ENCODE results near the gene ZFP14. TPM values are rescaled to one million over a fixed set of nuclear protein-coding genes. Genes with fewer than 3 reads are reported as not detected.

The ZFP14 gene
- total and polyA plus RNA-seq, 2 of the 4 experiments (the other 2 are of a cell fraction): 0.67 to 2.0 TPM

DNA sequence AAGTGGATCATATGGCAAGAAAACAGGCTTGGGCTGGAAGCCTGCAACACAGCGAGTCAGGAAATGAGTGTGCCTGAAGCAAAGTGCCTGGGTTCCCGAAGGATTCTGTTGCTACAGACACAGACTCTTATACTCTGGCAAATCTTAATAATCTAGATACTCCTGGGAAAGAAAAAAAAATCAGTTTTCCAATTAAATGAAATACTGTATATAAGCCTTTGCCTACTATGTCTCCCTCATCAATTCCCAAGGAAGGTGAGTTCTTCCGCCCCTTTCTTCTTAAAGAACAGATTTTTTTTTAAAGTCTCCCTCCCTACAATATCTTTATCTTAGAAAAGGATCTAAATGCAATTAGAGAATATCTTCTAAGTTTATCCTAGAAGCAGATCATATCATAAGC lies 29.1 kb upstream of the ZFP14 start:
- Histone ChIP-seq H2BK15ac (ENCODE audit: low read depth, low read length) (no peak overlapping the region), H4K20me1 (ENCODE audit: insufficient read depth, low read length) (no peaks in the 10 kb centered on the region), H4K8ac (ENCODE audit: low read depth in 2 of 2, low read length in 2 of 2) (no peak overlapping the region), H3K9ac (ENCODE audit: low read depth, low read length) (no peak overlapping the region), H3K36me3 (ENCODE audit: control insufficient read depth, insufficient read depth, low read length) (peaks cover 48% of the 10 kb centered on the region), H4K5ac (ENCODE audit: low read depth, low read length) (no peak overlapping the region), H3K4ac (ENCODE audit: low read depth, low read length) (no peak overlapping the region), H3K18ac (ENCODE audit: low read depth, low read length) (no peak overlapping the region), H2BK120ac (ENCODE audit: low read depth, low read length) (no peak overlapping the region), H3K4me2 (ENCODE audit: low read depth, low read length) (no peak overlapping the region), H3K14ac (replicated peaks; ENCODE audit: low read depth, low read length) (no peak overlapping the region), H3K27ac (ENCODE audit: insufficient read depth, low read length) (no peak overlapping the region), H3K23ac (ENCODE audit: low read depth, low read length) (no peak overlapping the region), H2AK5ac (ENCODE audit: low read depth, low read length) (no peak overlapping the region), H3K56ac (ENCODE audit: extremely low read depth, insufficient read depth, low read length) (no peak overlapping the region), H3K4me3 (ENCODE audit: insufficient read depth, low read depth, low read length) (no peak overlapping the region), H3K79me1 (ENCODE audit: low read depth in 1 of 2, low read length in 2 of 2) (peaks cover 0 to 11% of the 10 kb centered on the region in 2 experiments; a peak in 3 of 4 replicates), H3K27me3 (ENCODE audit: control insufficient read depth, insufficient read depth, low read length) (no peaks in the 10 kb centered on the region), H3K9me1 (ENCODE audit: insufficient read depth, low read length) (no peaks in the 10 kb centered on the region), H2AK9ac (replicated peaks; ENCODE audit: low read depth, low read length, poor library complexity) (no peak overlapping the region), H4K91ac (ENCODE audit: insufficient read depth, low read depth, low read length) (no peak overlapping the region), H3K9me3 (ENCODE audit: control insufficient read depth, insufficient read depth, low read length) (peaks cover 7% of the 10 kb centered on the region; the same call in 1 of the 2 replicates), H3K4me1 (ENCODE audit: control insufficient read depth, insufficient read depth, low read length) (no peaks in the 10 kb centered on the region), H2BK5ac (ENCODE audit: low read depth, low read length, poor library complexity, severe bottlenecking) (no peak overlapping the region), H2AFZ (replicated peaks; ENCODE audit: low read length, poor library complexity) (no peak overlapping the region), H2BK20ac (ENCODE audit: low read depth, low read length) (no peak overlapping the region)
- no CpG with 5 or more reads among the region's 3 CpGs for WGBS, 2 experiments (ENCODE audit: extremely low coverage in 2 of 2, insufficient read length in 1 of 2)
- in situ Hi-C loops (cut with MboI; ENCODE audit: low sequenced_read_pairs): no loop called here
- dilution Hi-C loops (cut with HindIII; ENCODE audit: low sequenced_read_pairs, unreplicated experiment): no loop called here
- ATAC-seq (ENCODE audit: low read depth): no peak
- intact Hi-C loops (cut with micrococcal nuclease): no loop called here
- no peak for DNase-seq
- ChIA-PET CTCF (no interaction called here), POLR2A (ENCODE audit: unreplicated experiment) (no interaction called here)
- no TSS peak for BruUV-seq (replicated peaks)
- TF ChIP-seq CEBPB (IDR thresholded peaks at IDR 0.05; ENCODE audit: low read depth, low read length): no peak
- TF ChIP-seq BHLHE40 (IDR thresholded peaks at IDR 0.05; ENCODE audit: low read depth, low read length): no peak
- no peak for TF ChIP-seq NFE2L2 (IDR thresholded peaks at IDR 0.05; ENCODE audit: low read depth, low read length)
- TF ChIP-seq RFX5 (IDR thresholded peaks at IDR 0.05; ENCODE audit: low read depth, low read length): no peak
- TF ChIP-seq RCOR1 (IDR thresholded peaks at IDR 0.05; ENCODE audit: insufficient replicate concordance, low read length): no peak
- no peak for TF ChIP-seq MAFK (IDR thresholded peaks at IDR 0.05; ENCODE audit: low read depth, low read length)
- no peak for TF ChIP-seq RAD21 (IDR thresholded peaks at IDR 0.05; ENCODE audit: low read length)
- TF ChIP-seq MXI1 (IDR thresholded peaks at IDR 0.05; ENCODE audit: borderline replicate concordance, low read depth, low read length): no peak

Data from IMR-90 (cell line).